Peyer's patch (tissue), 4 donors: ENCODE measurements around the gene IL34. TPM values are rescaled to one million over a fixed set of nuclear protein-coding genes. Genes with fewer than 3 reads are reported as not detected.
A peak's percentile ranks its signal among the peaks of the same experiment; 100 is the strongest.

Experiments used
- DNase-seq, 3 donors: peaks; one replicate each; pipeline ENCODE4 v3.0.0-alpha.2; 2017 to 2019
- H3K27ac ChIP-seq, 4 donors: fragments of 200-600 bp; sonication (generic); one replicate each; pipeline ENCODE4 v1.5.1; 2016 to 2019
- H3K27me3 ChIP-seq, 2 donors: fragments of 200-600 bp; sonication (generic); one replicate each; pipeline ENCODE4 v1.5.1; 2019
- H3K36me3 ChIP-seq, 3 donors: fragments of 200-600 bp; sonication (generic); one replicate each; pipeline ENCODE4 v1.5.1; 2016 to 2019
- H3K4me1 ChIP-seq, 4 donors: fragments of 200-600 bp; sonication (generic); one replicate each; pipeline ENCODE4 v1.5.1; 2016 to 2019
- H3K4me3 ChIP-seq, 4 donors: fragments of 200-600 bp; sonication (generic); 1 replicate in 3 of 4; 2 replicates in 1 of 4; pipeline ENCODE4 v1.5.1; 2016 to 2019; ENCODE audit warnings: mild to moderate bottlenecking in 1 of 4
- H3K9me3 ChIP-seq, 4 donors: fragments of 200-600 bp; sonication (generic); one replicate each; pipeline ENCODE4 v1.5.1; 2016 to 2019; ENCODE audit warnings: mild to moderate bottlenecking in 1 of 4
- POLR2A ChIP-seq, 2 donors: fragments of 450-650 bp; IDR thresholded peaks; one replicate each; pipeline ENCODE4 v1.5.1; 2017; ENCODE audit warnings: antibody characterized with exemption in 2 of 2, mild to moderate bottlenecking in 2 of 2, moderate library complexity in 2 of 2
- total RNA-seq, 4 donors: library from RNA; depleted of rRNA; stranded (reverse); fragments of >200 nt; gene quantifications; one replicate each; pipeline ENCODE4 v1.1.0, GENCODE V29; 2016
- TF ChIP-seq, protein P1 (sequence below), 6 experiments: fragments of 450-650 bp in 4 of 6; fragments of 200-600 bp in 2 of 6; sonication (generic) in 1 of 6; IDR thresholded peaks; one replicate each; pipeline ENCODE4 v1.5.1; 2017 to 2019; ENCODE audit warnings: antibody characterized with exemption in 6 of 6, mild to moderate bottlenecking in 3 of 6, moderate library complexity in 1 of 6

The IL34 gene
- total RNA-seq, 4 donors from 2014 or later = 1.6 to 23.1 (median 2.6) TPM

DNA sequence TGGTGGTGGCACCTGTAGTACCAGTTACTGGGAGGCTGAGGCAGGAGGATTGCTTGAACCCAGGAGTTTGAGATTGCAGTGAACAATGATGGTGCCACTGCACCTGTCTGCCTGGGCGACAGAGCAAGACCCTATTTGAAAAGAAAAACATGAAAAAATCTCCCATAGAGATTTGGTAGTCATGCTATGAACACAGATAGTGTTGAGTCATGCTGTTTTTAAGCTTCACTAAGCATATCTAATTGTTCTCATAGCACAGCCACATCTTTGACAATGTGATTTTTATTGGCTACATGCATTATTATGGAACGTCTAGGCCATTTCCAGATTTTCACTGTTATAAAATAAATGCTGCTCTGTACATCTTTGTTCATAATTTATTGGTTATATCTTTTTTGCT lies 6.0 kb downstream of the IL34 start:
- Histone ChIP-seq H3K4me3 (no peak overlapping the region), H3K27me3 (no peaks in the 10 kb centered on the region), H3K9me3 (no peaks in the 10 kb centered on the region), H3K4me1 (peaks cover 0 to 8% (median 2%) of the 10 kb centered on the region in 4 donors), H3K27ac (no peak overlapping the region), H3K36me3 (no peaks in the 10 kb centered on the region)
- TF ChIP-seq, protein P1, sequence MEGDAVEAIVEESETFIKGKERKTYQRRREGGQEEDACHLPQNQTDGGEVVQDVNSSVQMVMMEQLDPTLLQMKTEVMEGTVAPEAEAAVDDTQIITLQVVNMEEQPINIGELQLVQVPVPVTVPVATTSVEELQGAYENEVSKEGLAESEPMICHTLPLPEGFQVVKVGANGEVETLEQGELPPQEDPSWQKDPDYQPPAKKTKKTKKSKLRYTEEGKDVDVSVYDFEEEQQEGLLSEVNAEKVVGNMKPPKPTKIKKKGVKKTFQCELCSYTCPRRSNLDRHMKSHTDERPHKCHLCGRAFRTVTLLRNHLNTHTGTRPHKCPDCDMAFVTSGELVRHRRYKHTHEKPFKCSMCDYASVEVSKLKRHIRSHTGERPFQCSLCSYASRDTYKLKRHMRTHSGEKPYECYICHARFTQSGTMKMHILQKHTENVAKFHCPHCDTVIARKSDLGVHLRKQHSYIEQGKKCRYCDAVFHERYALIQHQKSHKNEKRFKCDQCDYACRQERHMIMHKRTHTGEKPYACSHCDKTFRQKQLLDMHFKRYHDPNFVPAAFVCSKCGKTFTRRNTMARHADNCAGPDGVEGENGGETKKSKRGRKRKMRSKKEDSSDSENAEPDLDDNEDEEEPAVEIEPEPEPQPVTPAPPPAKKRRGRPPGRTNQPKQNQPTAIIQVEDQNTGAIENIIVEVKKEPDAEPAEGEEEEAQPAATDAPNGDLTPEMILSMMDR (IDR thresholded peaks at IDR 0.05) = no peak
- no peak for TF ChIP-seq POLR2A (IDR thresholded peaks at IDR 0.05)
- DNase-seq = no peak

GRCh38 chr16:70653406-70653805 lies 7.0 kb downstream of the IL34 start:
- Histone ChIP-seq H3K27me3 (no peaks in the 10 kb centered on the region), H3K4me1 (peaks cover 0 to 8% (median 2%) of the 10 kb centered on the region in 4 donors), H3K36me3 (no peaks in the 10 kb centered on the region), H3K27ac (no peak overlapping the region), H3K4me3 (no peak overlapping the region), H3K9me3 (no peaks in the 10 kb centered on the region)
- TF ChIP-seq, protein P1 (IDR thresholded peaks at IDR 0.05) = no peak
- TF ChIP-seq POLR2A (IDR thresholded peaks at IDR 0.05) = no peak
- DNase-seq = no peak

DNA sequence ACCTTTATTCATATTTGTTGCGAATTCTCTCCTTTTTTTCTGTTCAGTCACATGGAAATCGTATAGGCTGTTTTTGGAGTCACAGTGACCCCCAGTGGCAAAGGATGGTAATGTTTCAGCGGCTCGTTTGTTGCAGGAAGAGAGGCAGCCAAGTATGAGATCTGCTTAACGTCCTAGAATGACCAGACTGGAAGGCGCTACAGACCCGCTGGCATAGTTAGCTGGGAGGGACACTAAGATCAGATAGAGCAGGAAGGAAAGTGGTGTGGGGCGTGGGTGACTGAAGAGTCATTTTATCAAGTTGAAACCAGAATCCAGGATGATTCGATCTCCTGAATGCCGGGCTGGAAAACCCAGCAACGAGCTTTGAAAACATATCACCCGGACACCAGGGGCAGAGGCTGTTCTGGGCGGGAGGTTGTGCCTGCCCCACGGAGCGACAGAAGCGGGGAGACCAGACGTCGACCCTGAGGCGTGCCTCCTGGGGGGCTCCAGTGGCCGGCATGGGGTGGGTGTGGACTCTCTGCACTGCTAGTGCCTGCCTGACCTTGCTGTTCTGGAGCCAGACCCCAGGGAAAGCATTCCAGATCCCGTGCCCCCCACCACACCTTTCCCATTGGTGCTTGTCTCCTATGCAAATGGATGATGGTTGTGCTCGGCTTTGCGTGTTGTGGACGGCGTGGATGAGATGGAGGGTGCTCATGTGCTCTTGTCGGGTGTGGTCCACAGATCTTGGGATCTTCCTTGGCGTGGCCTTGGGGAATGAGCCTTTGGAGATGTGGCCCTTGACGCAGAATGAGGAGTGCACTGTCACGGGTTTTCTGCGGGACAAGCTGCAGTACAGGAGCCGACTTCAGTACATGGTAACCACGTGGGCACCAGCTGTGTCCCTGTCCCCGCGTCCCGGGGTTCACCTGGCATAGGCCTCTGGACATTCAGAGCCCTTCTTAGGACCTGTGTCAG lies 7.7 kb downstream of the IL34 start:
- Histone ChIP-seq H3K36me3 (no peaks in the 10 kb centered on the region), H3K4me3 (peak overlapping the region in 2 of 4 donors; percentile 13 to 29), H3K9me3 (no peaks in the 10 kb centered on the region), H3K4me1 (peaks cover 0 to 8% (median 2%) of the 10 kb centered on the region in 4 donors), H3K27me3 (no peaks in the 10 kb centered on the region), H3K27ac (no peak overlapping the region)
- peak; percentile 66 to 91 (median 83) for DNase-seq
- TF ChIP-seq POLR2A (IDR thresholded peaks at IDR 0.05) = no peak
- TF ChIP-seq, protein P1 (IDR thresholded peaks at IDR 0.05) = peak; percentile 77 to 97 (median 93)

- no peaks in the 10 kb centered on the region for H3K27me3 ChIP-seq
- H3K27ac ChIP-seq = no peak overlapping the region
- H3K9me3 ChIP-seq = no peaks in the 10 kb centered on the region
- H3K4me1 ChIP-seq = peaks cover 0 to 8% (median 2%) of the 10 kb centered on the region in 4 donors
- no peak overlapping the region for H3K4me3 ChIP-seq
- DNase-seq = peak in 1 of 3 donors; percentile 34
- TF ChIP-seq, protein P1 (IDR thresholded peaks at IDR 0.05) = no peak
- no peak for TF ChIP-seq POLR2A (IDR thresholded peaks at IDR 0.05)
- no peaks in the 10 kb centered on the region for H3K36me3 ChIP-seq
Observed at GRCh38 chr16:70656065-70656711, 9.8 kb downstream of the IL34 start.

DNA sequence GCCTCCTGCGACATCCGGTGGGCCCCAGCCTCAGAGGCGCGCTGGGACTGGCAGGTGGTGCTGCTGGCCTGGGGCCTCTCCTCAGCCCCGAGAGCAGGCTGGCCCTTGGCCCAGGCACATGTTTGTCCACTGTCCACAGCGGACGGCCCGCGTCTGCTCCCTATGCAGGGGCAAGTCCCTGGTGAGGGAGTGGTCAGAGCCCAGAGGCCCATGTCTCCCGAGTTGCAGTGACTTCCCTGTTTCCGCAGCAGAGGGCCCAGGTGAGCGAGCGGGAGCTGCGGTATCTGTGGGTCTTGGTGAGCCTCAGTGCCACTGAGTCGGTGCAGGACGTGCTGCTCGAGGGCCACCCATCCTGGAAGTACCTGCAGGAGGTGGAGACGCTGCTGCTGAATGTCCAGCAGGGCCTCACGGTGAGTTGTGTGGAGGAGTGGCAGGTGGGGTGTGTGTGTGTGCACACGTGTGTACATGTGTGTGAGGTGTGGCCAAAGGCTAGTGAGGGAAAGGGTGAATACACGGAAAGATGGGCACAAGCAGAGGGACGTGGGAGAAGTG lies 10.4 kb downstream of the IL34 start:
- Histone ChIP-seq H3K36me3 (no peaks in the 10 kb centered on the region), H3K27ac (no peak overlapping the region), H3K27me3 (no peaks in the 10 kb centered on the region), H3K9me3 (no peaks in the 10 kb centered on the region), H3K4me1 (peaks cover 0 to 13% (median 2%) of the 10 kb centered on the region in 4 donors), H3K4me3 (no peak overlapping the region)
- DNase-seq = peak in 1 of 3 donors; percentile 37
- TF ChIP-seq POLR2A (IDR thresholded peaks at IDR 0.05) = no peak
- TF ChIP-seq, protein P1 (IDR thresholded peaks at IDR 0.05) = no peak
